SK-N-SH (cell line): Measurements from ENCODE around the gene WNT6.

Source experiments
- CTCF ChIP-seq: fragments of 200-600 bp; sonication (generic); IDR thresholded peaks from 2 replicates; pipeline ENCODE4 v1.6.1; 2017; ENCODE audit warnings: antibody characterized with exemption, mild to moderate bottlenecking, moderate library complexity
- RFX5 ChIP-seq: IDR thresholded peaks from 2 replicates; pipeline ENCODE4 v1.6.1; 2012; ENCODE audit warnings: mild to moderate bottlenecking, improper control_type of control experiment, low read length
- YY1 ChIP-seq: IDR thresholded peaks from 2 replicates; pipeline ENCODE4 v1.4.0; 2012; ENCODE audit warnings: low read depth, mild to moderate bottlenecking

- TF ChIP-seq YY1 (no peak), CTCF (no peak), RFX5 (no peak)
Measured at GRCh38 chr2:218877891-218878290, 18.3 kb downstream of the WNT6 start.
